ENCODE results near the gene WRAP73. TPM values are rescaled to one million over a fixed set of nuclear protein-coding genes. Genes with fewer than 3 reads are reported as not detected.

The WRAP73 gene
- total and polyA plus RNA-seq, 9 donors: 5.3 to 18.0 (median 15.8) TPM

DNA sequence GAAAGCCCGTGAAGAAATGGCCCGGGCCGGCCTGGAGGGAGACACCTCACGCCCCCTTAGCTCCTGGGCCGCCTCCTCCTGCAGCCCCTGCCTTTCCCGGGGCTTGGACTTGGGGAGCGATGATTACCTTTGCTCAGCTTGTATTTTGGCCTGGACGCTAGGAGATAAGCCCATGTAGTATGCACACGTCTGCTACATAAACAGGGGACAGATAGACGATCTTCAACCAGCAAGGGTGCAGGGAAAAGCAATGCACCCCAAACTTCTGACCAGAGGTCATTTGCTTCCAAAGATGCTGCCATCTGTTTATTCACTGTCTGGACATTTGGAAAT is 3.3 kb upstream of the WRAP73 start:
- H3K27ac ChIP-seq: no peak overlapping the region
- no peak for TF ChIP-seq EP300 (IDR thresholded peaks at IDR 0.05)
- TF ChIP-seq, protein P1, sequence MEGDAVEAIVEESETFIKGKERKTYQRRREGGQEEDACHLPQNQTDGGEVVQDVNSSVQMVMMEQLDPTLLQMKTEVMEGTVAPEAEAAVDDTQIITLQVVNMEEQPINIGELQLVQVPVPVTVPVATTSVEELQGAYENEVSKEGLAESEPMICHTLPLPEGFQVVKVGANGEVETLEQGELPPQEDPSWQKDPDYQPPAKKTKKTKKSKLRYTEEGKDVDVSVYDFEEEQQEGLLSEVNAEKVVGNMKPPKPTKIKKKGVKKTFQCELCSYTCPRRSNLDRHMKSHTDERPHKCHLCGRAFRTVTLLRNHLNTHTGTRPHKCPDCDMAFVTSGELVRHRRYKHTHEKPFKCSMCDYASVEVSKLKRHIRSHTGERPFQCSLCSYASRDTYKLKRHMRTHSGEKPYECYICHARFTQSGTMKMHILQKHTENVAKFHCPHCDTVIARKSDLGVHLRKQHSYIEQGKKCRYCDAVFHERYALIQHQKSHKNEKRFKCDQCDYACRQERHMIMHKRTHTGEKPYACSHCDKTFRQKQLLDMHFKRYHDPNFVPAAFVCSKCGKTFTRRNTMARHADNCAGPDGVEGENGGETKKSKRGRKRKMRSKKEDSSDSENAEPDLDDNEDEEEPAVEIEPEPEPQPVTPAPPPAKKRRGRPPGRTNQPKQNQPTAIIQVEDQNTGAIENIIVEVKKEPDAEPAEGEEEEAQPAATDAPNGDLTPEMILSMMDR (IDR thresholded peaks at IDR 0.05): no peak
- no peak for TF ChIP-seq POLR2A (IDR thresholded peaks at IDR 0.05)
- H3K4me3 ChIP-seq: no peak overlapping the region
- no peak for DNase-seq
- H3K36me3 ChIP-seq: no peaks in the 10 kb centered on the region
- intact Hi-C loops (cut with DNase I): no loop called here
- H3K4me1 ChIP-seq (ENCODE audit: insufficient read depth): peaks cover 8% of the 10 kb centered on the region
- peaks cover 12% of the 10 kb centered on the region for H3K27me3 ChIP-seq
- no peaks in the 10 kb centered on the region for H3K9me3 ChIP-seq
- 35 to 38% (median 37%) methylated on average over 10 of the region's 10 CpGs for WGBS, 3 donors

DNA sequence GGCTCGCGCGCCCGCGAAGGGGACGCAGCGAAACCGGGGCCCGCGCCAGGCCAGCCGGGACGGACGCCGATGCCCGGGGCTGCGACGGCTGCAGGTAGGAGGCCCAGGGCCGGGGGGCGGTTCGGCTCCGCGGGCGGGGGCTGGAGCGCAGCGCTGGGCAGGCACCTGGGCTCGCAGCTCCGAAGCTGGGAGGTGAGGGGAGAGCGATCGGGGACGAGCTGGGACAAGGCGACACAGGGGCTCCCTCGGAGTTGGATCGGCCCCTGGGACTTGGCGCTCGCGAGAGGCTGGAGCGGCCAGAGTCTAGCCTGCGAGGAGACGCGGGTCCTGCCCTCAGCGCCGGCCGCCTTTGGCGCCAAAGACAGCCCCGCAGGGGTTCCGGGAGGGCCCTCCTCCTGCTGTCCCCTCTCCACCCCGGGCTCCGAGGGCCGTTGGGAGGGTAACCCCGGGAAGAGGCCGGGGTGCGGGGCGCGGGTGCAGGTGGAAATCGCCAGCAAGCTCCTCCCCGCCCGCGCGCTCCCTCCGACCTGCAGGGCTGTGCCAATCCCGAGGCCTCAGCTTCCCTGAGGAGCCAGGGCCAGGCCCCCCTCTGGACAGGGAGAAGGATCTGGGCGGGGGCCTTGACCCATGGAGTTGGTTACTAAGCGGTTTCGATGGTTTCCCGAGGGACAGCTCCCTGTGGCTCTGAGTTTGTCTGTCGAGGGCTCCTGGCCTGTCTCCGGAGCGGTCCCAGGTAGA is 2.8 kb upstream of the WRAP73 start:
- no peak for TF ChIP-seq EP300 (IDR thresholded peaks at IDR 0.05)
- TF ChIP-seq, protein P1 (IDR thresholded peaks at IDR 0.05): no peak
- TF ChIP-seq POLR2A (IDR thresholded peaks at IDR 0.05): no peak
- 4 to 8% (median 5%) methylated on average over 65 to 68 of the region's 68 CpGs for WGBS, 3 donors
- Histone ChIP-seq H3K4me3 (peak overlapping the region; percentile 2), H3K36me3 (no peaks in the 10 kb centered on the region), H3K27ac (no peak overlapping the region), H3K27me3 (peaks cover 12% of the 10 kb centered on the region), H3K4me1 (ENCODE audit: insufficient read depth) (peaks cover 8% of the 10 kb centered on the region), H3K9me3 (no peaks in the 10 kb centered on the region)
- peak in 1 of 5 donors; percentile 28 for DNase-seq
- intact Hi-C loops (cut with DNase I): no loop called here

DNA sequence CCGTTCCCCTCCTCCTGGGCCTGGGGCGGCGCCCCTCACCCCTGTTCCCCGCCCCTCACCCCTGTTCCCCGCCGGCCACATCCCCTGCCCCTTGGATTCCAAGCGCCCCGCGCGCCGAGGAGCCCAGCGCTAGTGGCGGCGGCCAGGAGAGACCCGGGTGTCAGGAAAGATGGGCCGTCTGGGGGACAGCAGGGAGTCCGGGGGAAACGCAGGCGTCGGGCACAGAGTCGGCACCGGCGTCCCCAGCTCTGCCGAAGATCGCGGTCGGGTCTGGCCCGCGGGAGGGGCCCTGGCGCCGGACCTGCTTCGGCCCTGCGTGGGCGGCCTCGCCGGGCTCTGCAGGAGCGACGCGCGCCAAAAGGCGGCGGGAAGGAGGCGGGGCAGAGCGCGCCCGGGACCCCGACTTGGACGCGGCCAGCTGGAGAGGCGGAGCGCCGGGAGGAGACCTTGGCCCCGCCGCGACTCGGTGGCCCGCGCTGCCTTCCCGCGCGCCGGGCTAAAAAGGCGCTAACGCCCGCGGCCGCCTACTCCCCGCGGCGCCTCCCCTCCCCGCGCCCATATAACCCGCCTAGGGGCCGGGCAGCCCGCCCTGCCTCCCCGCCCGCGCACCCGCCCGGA is 2.1 kb upstream of the WRAP73 start, which contains the start of gene TP73:
Gene TP73, plus strand, starts transcription at position 587 of the 618 bp plus-strand sequence. CDS start 29,850 bp downstream, outside the sequence.
- H3K4me3 ChIP-seq: peak within 1 kb of the TSS; percentile 31
- peak; percentile 33 to 63 (median 61) for DNase-seq
- H3K4me1 ChIP-seq (ENCODE audit: insufficient read depth): peaks cover 8% of the 10 kb centered on the region
- no peaks in the 10 kb centered on the region for H3K36me3 ChIP-seq
- H3K27me3 ChIP-seq: peaks cover 12% of the 10 kb centered on the region
- H3K9me3 ChIP-seq: no peaks in the 10 kb centered on the region
- 1 to 2% (median 1%) methylated on average over 20 to 80 of the region's 80 CpGs for WGBS, 3 donors
- H3K27ac ChIP-seq: no peak within 1 kb of the TSS
- intact Hi-C loops (cut with DNase I): no loop called here
- TF ChIP-seq POLR2A (IDR thresholded peaks at IDR 0.05): no peak
- no peak for TF ChIP-seq EP300 (IDR thresholded peaks at IDR 0.05)
- TF ChIP-seq, protein P1 (IDR thresholded peaks at IDR 0.05): no peak

DNA sequence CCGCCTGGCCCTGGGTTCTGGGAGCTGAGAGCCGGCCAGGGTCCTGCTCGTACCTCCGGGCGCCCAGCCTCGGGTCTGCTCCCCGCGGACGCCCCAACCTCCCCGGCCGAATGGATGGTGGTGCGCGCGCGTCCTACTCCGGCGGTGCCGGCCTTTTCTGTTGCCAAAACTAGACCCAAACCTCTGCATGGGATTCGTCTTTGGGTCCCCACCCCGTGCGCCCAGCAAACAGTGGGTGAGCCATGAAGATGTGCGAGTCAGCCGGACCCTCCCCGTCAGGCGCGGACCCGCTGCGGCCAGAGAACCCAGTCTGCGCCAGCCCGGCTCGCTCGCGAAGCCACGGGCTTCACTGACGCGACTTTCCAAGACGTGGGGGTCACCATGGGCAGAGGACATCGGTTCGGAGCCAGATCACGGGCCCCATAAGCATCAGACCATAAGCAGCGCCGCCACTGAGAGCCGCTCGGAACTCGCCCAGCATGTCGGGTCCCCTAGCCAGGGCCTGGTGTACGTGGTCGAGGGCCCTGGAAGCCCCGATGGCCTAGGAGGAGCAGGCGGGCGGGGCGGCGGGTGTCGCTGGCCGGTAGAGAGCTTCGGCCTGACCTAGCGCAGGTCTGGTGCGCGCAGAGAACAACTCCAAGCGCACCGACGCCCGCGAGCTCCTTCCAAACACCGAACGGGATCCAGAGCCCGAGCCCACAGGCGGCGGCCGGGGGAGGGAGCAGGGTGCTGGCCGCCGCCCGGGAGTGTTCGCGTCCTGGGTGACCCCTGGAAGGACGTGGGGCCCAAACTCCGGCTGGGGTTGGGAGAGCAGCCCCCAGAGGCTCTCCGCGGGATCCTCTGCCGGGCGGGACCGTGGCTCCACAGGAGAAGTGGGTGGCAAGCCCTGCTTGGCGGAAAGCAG is 1.4 kb upstream of the WRAP73 start:
- no peaks in the 10 kb centered on the region for H3K9me3 ChIP-seq
- no peak for TF ChIP-seq POLR2A (IDR thresholded peaks at IDR 0.05)
- TF ChIP-seq EP300 (IDR thresholded peaks at IDR 0.05): no peak
- TF ChIP-seq, protein P1 (IDR thresholded peaks at IDR 0.05): no peak

More for the DNA sequence above, 1.4 kb upstream of the WRAP73 start:
- Histone ChIP-seq H3K36me3 (no peaks in the 10 kb centered on the region), H3K4me1 (ENCODE audit: insufficient read depth) (peaks cover 8% of the 10 kb centered on the region), H3K27ac (no peak overlapping the region), H3K27me3 (peaks cover 12% of the 10 kb centered on the region), H3K4me3 (peak overlapping the region; percentile 31)
- 4 to 6% (median 4%) methylated on average over 65 to 83 of the region's 83 CpGs for WGBS, 3 donors
- intact Hi-C loops (cut with DNase I): no loop called here
- DNase-seq: peak in 1 of 5 donors; percentile 41
